B cell (primary cell): ENCODE data around the gene SRBD1. TPM values are rescaled to one million over a fixed set of nuclear protein-coding genes. Genes with fewer than 3 reads are reported as not detected.

Experiments used
- ATAC-seq: fragments of 200-7000 bp; cut with Tn5 transposase; one replicate; pipeline ENCODE4 v1.10.0; 2021; ENCODE audit warnings: low read depth, mild to moderate bottlenecking, moderate number of reproducible peaks, moderate library complexity
- CTCF ChIA-PET: fragments of 350-600 bp; sonication (Branson Sonifier 250); formaldehyde crosslinking; loops from one replicate; lab custom pipeline; 2021; ENCODE audit warnings: antibody characterized with exemption, inconsistent platforms; lab: Charles Lee
- POLR2A ChIA-PET: fragments of 350-600 bp; sonication (Branson Sonifier 250); formaldehyde crosslinking; loops from one replicate; lab custom pipeline; 2021; ENCODE audit warnings: antibody characterized with exemption; lab: Charles Lee
- DNase-seq: peaks from one replicate; pipeline ENCODE4 v3.0.0; 2013
- H2AFZ ChIP-seq: 2 replicates; pipeline ENCODE4 v1.6.1; 2012; ENCODE audit warnings: mild to moderate bottlenecking, low read depth, low read length; ENCODE audit not compliant: insufficient read depth, poor library complexity, severe bottlenecking
- H3K27ac ChIP-seq, 2 donors: 1 replicate in 1 of 2; 2 replicates in 1 of 2; pipeline ENCODE4 v1.5.1; 2012 to 2013; ENCODE audit warnings: low read length in 2 of 2, mild to moderate bottlenecking in 2 of 2, moderate library complexity in 1 of 2
- H3K27me3 ChIP-seq, 4 experiments: fragments of 200-600 bp in 1 of 4; sonication (generic) in 1 of 4; replicated peaks in 1 of 4; 1 replicate in 2 of 4; 2 replicates in 2 of 4; pipeline versions ENCODE4 v1.6.1 to v1.7.0; 2013 to 2016; ENCODE audit warnings: low read length in 3 of 4, mild to moderate bottlenecking in 2 of 4, mixed read lengths in 1 of 4, moderate library complexity in 1 of 4; ENCODE audit not compliant: insufficient read depth in 4 of 4, control insufficient read depth in 3 of 4; ENCODE audit errors: control extremely low read depth in 1 of 4
- H3K36me3 ChIP-seq, 2 experiments: replicated peaks in 1 of 2; 1 replicate in 1 of 2; 2 replicates in 1 of 2; pipeline versions ENCODE4 v1.6.1 to v1.7.1; 2013; ENCODE audit warnings: low read length in 1 of 2; ENCODE audit not compliant: insufficient read depth in 2 of 2, control insufficient read depth in 1 of 2; ENCODE audit errors: control extremely low read depth in 1 of 2, extremely low read depth in 1 of 2
- H3K4me1 ChIP-seq, 2 donors: fragments of 200-600 bp in 1 of 2; sonication (generic) in 1 of 2; 1 replicate in 1 of 2; 2 replicates in 1 of 2; pipeline versions ENCODE4 v1.5.1 to v1.6.1; 2013 to 2017; ENCODE audit warnings: low read length in 2 of 2; ENCODE audit not compliant: control insufficient read depth in 2 of 2, insufficient read depth in 2 of 2
- H3K4me2 ChIP-seq: replicated peaks from 2 replicates; pipeline ENCODE3; 2012; ENCODE audit warnings: mild to moderate bottlenecking, low read depth, low read length; ENCODE audit not compliant: poor library complexity, severe bottlenecking
- H3K4me3 ChIP-seq, 5 experiments: fragments of 200-600 bp in 1 of 5; sonication (generic) in 1 of 5; 1 replicate in 3 of 5; 2 replicates in 2 of 5; pipeline versions ENCODE4 v1.5.1 to v1.7.0; 2011 to 2016; ENCODE audit warnings: low read length in 4 of 5, mild to moderate bottlenecking in 4 of 5, low read depth in 2 of 5, control low read depth in 1 of 5, moderate library complexity in 1 of 5; ENCODE audit not compliant: insufficient read depth in 1 of 5; ENCODE audit errors: control extremely low read depth in 1 of 5, extremely low read depth in 1 of 5
- H3K79me2 ChIP-seq: fragments of 200-600 bp; sonication (generic); one replicate; pipeline ENCODE4 v1.6.0; 2016; ENCODE audit warnings: low read length; ENCODE audit not compliant: control insufficient read depth, insufficient read depth
- H3K9ac ChIP-seq: fragments of 200-600 bp; sonication (generic); 2 replicates; pipeline ENCODE4 v1.6.1; 2017; ENCODE audit warnings: mild to moderate bottlenecking, low read length, moderate library complexity
- H3K9me3 ChIP-seq, 3 donors: one replicate each; pipeline versions ENCODE4 v1.6.1 to v1.7.1; 2013; ENCODE audit warnings: low read length in 2 of 3; ENCODE audit not compliant: control insufficient read depth in 2 of 3, insufficient read depth in 1 of 3; ENCODE audit errors: control extremely low read depth in 1 of 3
- H4K20me1 ChIP-seq: 2 replicates; pipeline ENCODE4 v1.6.0; 2012; ENCODE audit warnings: mild to moderate bottlenecking, low read length; ENCODE audit not compliant: insufficient read depth, control insufficient read depth, poor library complexity, severe bottlenecking
- H3K27ac Mint-ChIP-seq: one replicate; pipeline ENCODE4 v1.8.0; 2021; ENCODE audit warnings: mixed read lengths
- H3K27me3 Mint-ChIP-seq: one replicate; pipeline ENCODE4 v1.8.0; 2021; ENCODE audit warnings: mixed read lengths
- H3K4me1 Mint-ChIP-seq: one replicate; pipeline ENCODE4 v1.8.0; 2021; ENCODE audit warnings: mixed read lengths
- H3K4me3 Mint-ChIP-seq: one replicate; pipeline ENCODE4 v1.8.0; 2021; ENCODE audit warnings: mixed read lengths
- H3K9me3 Mint-ChIP-seq: one replicate; pipeline ENCODE4 v1.8.0; 2022; ENCODE audit warnings: mixed read lengths; ENCODE audit not compliant: insufficient read depth
- EZH2 ChIP-seq: IDR thresholded peaks from 2 replicates; pipeline ENCODE4 v1.6.1; 2012; ENCODE audit warnings: borderline replicate concordance, low read depth, mild to moderate bottlenecking, moderate library complexity, low read length; ENCODE audit not compliant: insufficient read depth, poor library complexity, severe bottlenecking
- WGBS: methylation state at CpG from one replicate; pipeline ENCODE4 v1.1.5; 2013; ENCODE audit warnings: missing lambda C conversion rate; ENCODE audit not compliant: insufficient coverage; 5-methylcytosine and 5-hydroxymethylcytosine counted together
- intact Hi-C: fragments of 100-400 bp; cut with micrococcal nuclease; formaldehyde crosslinking; loops from one replicate; pipeline ENCODE4 v1.10.0; 2022
- polyA plus RNA-seq: library from polyadenylated mRNA; depleted of rRNA; stranded (reverse); fragments of >200 nt; gene quantifications from 2 replicates; pipeline ENCODE4 v1.2.3, GENCODE V29; 2012
- total RNA-seq, 2 donors: library from RNA; stranded (reverse); fragments of 120-200 nt in 1 of 2; gene quantifications; 1 replicate in 1 of 2; 2 replicates in 1 of 2; pipeline versions ENCODE4 v1.2.3 to v1.2.4, GENCODE V29; 2013 to 2022
- TF ChIP-seq, protein P1 (sequence below): fragments of 200-600 bp; IDR thresholded peaks from one replicate; pipeline ENCODE4 v1.8.0; 2022; ENCODE audit warnings: antibody characterized with exemption, mild to moderate bottlenecking

SRBD1 gene
- total and polyA plus RNA-seq, 2 donors (not counting 1 experiment from before 2014, with no cell fraction given): 6.2 to 27.1 TPM

DNA sequence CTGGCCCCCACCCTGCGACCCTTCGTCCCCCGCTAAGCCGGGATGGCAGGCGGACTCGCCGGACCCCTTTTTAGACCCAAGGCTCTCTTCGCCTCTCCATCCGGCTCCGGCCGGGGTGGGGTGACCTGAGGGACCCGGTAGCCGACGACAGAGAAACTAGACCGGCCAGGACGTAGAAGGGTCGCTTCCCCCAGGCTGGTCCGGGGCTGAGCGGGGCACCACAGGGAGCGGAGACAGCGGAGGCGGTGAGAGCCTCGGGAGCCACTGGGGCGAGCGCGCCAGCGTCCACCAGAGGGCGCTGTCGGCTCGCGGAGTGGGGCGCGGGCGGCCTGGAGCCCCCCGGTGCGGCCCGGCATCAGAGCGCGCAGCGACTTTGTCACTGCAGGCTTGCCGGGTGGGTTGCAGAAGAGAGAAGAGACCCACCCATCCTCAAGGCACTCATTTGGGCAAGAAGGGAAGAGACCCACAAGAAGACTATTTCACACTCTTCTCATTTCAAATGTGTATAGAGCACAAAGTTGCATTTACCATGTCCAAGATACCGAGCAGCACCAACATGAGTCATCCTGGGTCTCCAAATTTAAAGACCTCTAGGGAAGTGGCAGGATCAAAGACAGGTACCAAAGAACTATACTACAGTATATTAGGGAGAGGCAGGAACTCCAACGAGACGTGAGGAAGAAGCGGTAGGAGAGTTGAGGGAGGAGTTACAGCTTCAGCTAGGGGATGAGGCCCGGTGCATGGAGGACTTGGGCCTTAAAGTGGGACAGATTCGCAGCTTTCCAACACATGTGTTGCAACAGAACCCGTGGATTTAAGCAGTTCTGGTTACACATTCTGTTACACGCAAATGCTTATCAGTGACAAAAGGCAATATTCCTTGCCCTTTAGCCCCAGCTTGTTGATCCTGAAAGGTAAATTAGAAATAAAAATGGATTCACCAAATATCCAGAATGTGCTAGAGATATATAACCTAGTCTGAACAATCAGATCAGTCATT lies 32.8 kb upstream of the SRBD1 start:
- Histone ChIP-seq H3K79me2 (peaks cover 6% of the 10 kb centered on the region), H3K27ac (peak overlapping the region in 1 of 2 donors; percentile 54), H2AFZ (peak overlapping the region; percentile 77), H3K4me1 (peaks cover 13 to 19% of the 10 kb centered on the region in 2 donors), H3K4me3 (peak overlapping the region in 4 of 5 experiments; percentile 35 to 54 (median 51)), H3K4me2 (peak overlapping the region; percentile 86), H4K20me1 (no peaks in the 10 kb centered on the region), H3K9ac (peak overlapping the region; percentile 69), H3K36me3 (no peaks in the 10 kb centered on the region), H3K9me3 (peaks cover 0 to 3% (median 0%) of the 10 kb centered on the region in 3 donors), H3K27me3 (peaks cover 0 to 16% (median 6%) of the 10 kb centered on the region in 4 experiments)
- Mint-ChIP-seq H3K9me3 (no peaks in the 10 kb centered on the region), H3K27me3 (peaks cover 29% of the 10 kb centered on the region), H3K27ac (no peak overlapping the region), H3K4me3 (peak overlapping the region; percentile 83), H3K4me1 (peaks cover 17% of the 10 kb centered on the region)
- CTCF ChIA-PET: interaction anchor here (0.6 to 5.3 kb wide), 32 partner anchors 9 to 814 kb away, joined by 3 to 76 read pairs (median 4); partner anchors contain the start of gene SRBD1
- TF ChIP-seq, protein P1, sequence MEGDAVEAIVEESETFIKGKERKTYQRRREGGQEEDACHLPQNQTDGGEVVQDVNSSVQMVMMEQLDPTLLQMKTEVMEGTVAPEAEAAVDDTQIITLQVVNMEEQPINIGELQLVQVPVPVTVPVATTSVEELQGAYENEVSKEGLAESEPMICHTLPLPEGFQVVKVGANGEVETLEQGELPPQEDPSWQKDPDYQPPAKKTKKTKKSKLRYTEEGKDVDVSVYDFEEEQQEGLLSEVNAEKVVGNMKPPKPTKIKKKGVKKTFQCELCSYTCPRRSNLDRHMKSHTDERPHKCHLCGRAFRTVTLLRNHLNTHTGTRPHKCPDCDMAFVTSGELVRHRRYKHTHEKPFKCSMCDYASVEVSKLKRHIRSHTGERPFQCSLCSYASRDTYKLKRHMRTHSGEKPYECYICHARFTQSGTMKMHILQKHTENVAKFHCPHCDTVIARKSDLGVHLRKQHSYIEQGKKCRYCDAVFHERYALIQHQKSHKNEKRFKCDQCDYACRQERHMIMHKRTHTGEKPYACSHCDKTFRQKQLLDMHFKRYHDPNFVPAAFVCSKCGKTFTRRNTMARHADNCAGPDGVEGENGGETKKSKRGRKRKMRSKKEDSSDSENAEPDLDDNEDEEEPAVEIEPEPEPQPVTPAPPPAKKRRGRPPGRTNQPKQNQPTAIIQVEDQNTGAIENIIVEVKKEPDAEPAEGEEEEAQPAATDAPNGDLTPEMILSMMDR: peak; percentile 89
- TF ChIP-seq EZH2: no peak
- 9% methylated on average over 45 of the region's 49 CpGs for WGBS
- ATAC-seq (peak; percentile 96), DNase-seq (peak; percentile 86)
- intact Hi-C loops: loop anchor here (1.0 to 2.0 kb wide), 3 partner anchors 134 to 419 kb away; no protein-coding TSS in a partner anchor
- POLR2A ChIA-PET: interaction anchor here (1.6 kb wide), 1 partner anchor 135 kb away, joined by 7 read pairs; no protein-coding TSS in a partner anchor
